Gastrocnemius medialis (tissue), 4 donors: ENCODE measurements around the gene RUNX1. TPM values are rescaled to one million over a fixed set of nuclear protein-coding genes. Genes with fewer than 3 reads are reported as not detected.

ENCODE experiments used
- ATAC-seq, 2 donors: fragments of 150-250 bp; one replicate each; pipeline ENCODE4 v1.9.1; 2016
- DNase-seq, 2 donors: peaks; one replicate each; pipeline ENCODE4 v3.0.0-alpha.2; 2019
- H3K27ac ChIP-seq, 4 donors: fragments of 200-600 bp; sonication (generic); 1 replicate in 1 of 4; 2 replicates in 3 of 4; pipeline ENCODE4 v1.5.1; 2016 to 2018; ENCODE audit warnings: mild to moderate bottlenecking in 2 of 4, moderate library complexity in 1 of 4
- H3K27me3 ChIP-seq, 3 donors: fragments of 200-600 bp; sonication (generic) in 2 of 3; 1 replicate in 1 of 3; 2 replicates in 2 of 3; pipeline versions ENCODE4 v1.5.1 to v1.6.0; 2016 to 2019; ENCODE audit warnings: mild to moderate bottlenecking in 1 of 3, moderate library complexity in 1 of 3
- H3K36me3 ChIP-seq, 2 donors: fragments of 200-600 bp; sonication (generic) in 1 of 2; one replicate each; pipeline ENCODE4 v1.5.1; 2017 to 2018
- H3K4me1 ChIP-seq, 2 donors: fragments of 200-600 bp; sonication (generic) in 1 of 2; one replicate each; pipeline ENCODE4 v1.5.1; 2016 to 2017; ENCODE audit warnings: mild to moderate bottlenecking in 2 of 2
- H3K4me3 ChIP-seq, 4 donors: fragments of 200-600 bp; sonication (generic) in 3 of 4; 1 replicate in 1 of 4; 2 replicates in 3 of 4; pipeline ENCODE4 v1.5.1; 2016 to 2019; ENCODE audit warnings: mild to moderate bottlenecking in 2 of 4
- H3K9me3 ChIP-seq, 3 donors: fragments of 200-600 bp; sonication (generic) in 2 of 3; 1 replicate in 1 of 3; 2 replicates in 2 of 3; pipeline ENCODE4 v1.5.1; 2016 to 2019
- CTCF ChIP-seq, 5 experiments: fragments of 450-650 bp in 3 of 5; fragments of 200-600 bp in 2 of 5; sonication (generic) in 2 of 5; IDR thresholded peaks in 4 of 5; conservative IDR thresholded peaks in 1 of 5; 1 replicate in 4 of 5; 2 replicates in 1 of 5; pipeline ENCODE4 v1.5.1; 2016 to 2019; ENCODE audit warnings: antibody characterized with exemption in 5 of 5, mild to moderate bottlenecking in 3 of 5, moderate library complexity in 3 of 5
- POLR2A ChIP-seq, 2 donors: fragments of 450-650 bp; IDR thresholded peaks; one replicate each; pipeline ENCODE4 v1.6.1; 2017; ENCODE audit warnings: antibody characterized with exemption in 2 of 2, mild to moderate bottlenecking in 2 of 2, moderate library complexity in 2 of 2
- in situ Hi-C, 4 donors: fragments of 200-750 bp; cut with MboI; loops; one replicate each; pipeline versions ENCODE4 v1.15.0 to v1.8.0; 2017; ENCODE audit warnings: low sequenced_read_pairs in 4 of 4
- intact Hi-C: fragments of 100-400 bp; cut with DNase I; formaldehyde crosslinking; loops from one replicate; pipeline ENCODE4 v1.15.1; 2023; ENCODE audit warnings: low total_unique reads
- total RNA-seq, 4 donors: library from RNA; depleted of rRNA; stranded (reverse); fragments of >200 nt; gene quantifications; one replicate each; pipeline versions ENCODE4 v1.1.0 to v1.2.3, GENCODE V29; 2016

RUNX1 gene
- total RNA-seq, 4 donors from 2014 or later = 8.0 to 20.9 (median 10.6) TPM

GRCh38 chr21:34871026-34871908 is 177.8 kb downstream of the RUNX1 start:
- intact Hi-C loops (no loop called here), in situ Hi-C loops (loop anchor here in 2 of 4 donors (10.0 kb wide), 2 partner anchors 66 to 76 kb away; no protein-coding TSS in a partner anchor)
- no peak for TF ChIP-seq POLR2A (IDR thresholded peaks at IDR 0.05)
- no peak for TF ChIP-seq CTCF (IDR thresholded peaks at IDR 0.05 in 4 of 5, conservative IDR thresholded peaks at IDR 0.05 in 1 of 5)
- H3K4me1 ChIP-seq = peaks cover 0 to 7% of the 10 kb centered on the region in 2 donors
- no peak for DNase-seq
- H3K27ac ChIP-seq = peak overlapping the region in 1 of 4 donors; percentile 39
- H3K36me3 ChIP-seq = peaks cover 0 to 34% of the 10 kb centered on the region in 2 donors
- ATAC-seq = no peak
- no peaks in the 10 kb centered on the region for H3K9me3 ChIP-seq
- no peaks in the 10 kb centered on the region for H3K27me3 ChIP-seq
- H3K4me3 ChIP-seq = no peak overlapping the region

- Histone ChIP-seq H3K36me3 (peaks cover 0 to 25% of the 10 kb centered on the region in 2 donors), H3K4me1 (peaks cover 10 to 16% of the 10 kb centered on the region in 2 donors), H3K4me3 (no peak overlapping the region), H3K27me3 (no peaks in the 10 kb centered on the region), H3K9me3 (no peaks in the 10 kb centered on the region), H3K27ac (peak overlapping the region in 1 of 4 donors; percentile 3)
- intact Hi-C loops (no loop called here), in situ Hi-C loops (loop anchor here in 2 of 4 donors (10.0 kb wide), 2 partner anchors 65 to 75 kb away; no protein-coding TSS in a partner anchor)
- TF ChIP-seq CTCF (IDR thresholded peaks at IDR 0.05 in 4 of 5, conservative IDR thresholded peaks at IDR 0.05 in 1 of 5) (no peak), POLR2A (IDR thresholded peaks at IDR 0.05) (no peak)
- no peak for ATAC-seq
- DNase-seq = no peak
These were observed 178.9 kb downstream of the RUNX1 start for GRCh38 chr21:34870246-34870645.

GRCh38 chr21:34869545-34869944 is 179.6 kb downstream of the RUNX1 start:
- in situ Hi-C loops = no loop called here
- Histone ChIP-seq H3K4me1 (peaks cover 16 to 21% of the 10 kb centered on the region in 2 donors), H3K27ac (peak overlapping the region in 1 of 4 donors; percentile 3), H3K4me3 (no peak overlapping the region), H3K27me3 (no peaks in the 10 kb centered on the region), H3K9me3 (no peaks in the 10 kb centered on the region), H3K36me3 (peaks cover 0 to 25% of the 10 kb centered on the region in 2 donors)
- ATAC-seq = no peak
- intact Hi-C loops = no loop called here
- DNase-seq = no peak
- TF ChIP-seq POLR2A (IDR thresholded peaks at IDR 0.05) = no peak

- Histone ChIP-seq H3K27ac (peak overlapping the region in 1 of 4 donors; percentile 43), H3K4me3 (no peak overlapping the region), H3K27me3 (no peaks in the 10 kb centered on the region), H3K36me3 (peaks cover 0 to 33% of the 10 kb centered on the region in 2 donors), H3K9me3 (no peaks in the 10 kb centered on the region), H3K4me1 (peaks cover 23 to 29% of the 10 kb centered on the region in 2 donors)
- DNase-seq = no peak
- intact Hi-C loops = no loop called here
- in situ Hi-C loops = no loop called here
- ATAC-seq = no peak
- TF ChIP-seq CTCF (IDR thresholded peaks at IDR 0.05 in 4 of 5, conservative IDR thresholded peaks at IDR 0.05 in 1 of 5) (no peak), POLR2A (IDR thresholded peaks at IDR 0.05) (no peak)
These were observed 181.3 kb downstream of the RUNX1 start for GRCh38 chr21:34867785-34868184.
